BLaER1 (cell line): ENCODE data around the gene PHLPP1.
A peak's percentile ranks its signal among the peaks of the same experiment; 100 is the strongest.

ENCODE experiments used
- H3K27ac ChIP-seq: shearing (Covaris generic); formaldehyde crosslinking; 2 replicates; pipeline ENCODE4 v1.8.1; 2022
- H3K27me3 ChIP-seq: shearing (Covaris generic); formaldehyde crosslinking; 2 replicates; pipeline ENCODE4 v1.8.1; 2022
- H3K36me3 ChIP-seq: shearing (Covaris generic); formaldehyde crosslinking; 2 replicates; pipeline ENCODE4 v1.8.1; 2022
- H3K4me1 ChIP-seq: shearing (Covaris generic); formaldehyde crosslinking; 2 replicates; pipeline ENCODE4 v1.8.1; 2022
- H3K4me2 ChIP-seq: shearing (Covaris generic); formaldehyde crosslinking; 2 replicates; pipeline ENCODE4 v1.8.1; 2022
- H3K4me3 ChIP-seq: shearing (Covaris generic); formaldehyde crosslinking; 2 replicates; pipeline ENCODE4 v1.8.1; 2022
- H3K9ac ChIP-seq: shearing (Covaris generic); formaldehyde crosslinking; 2 replicates; pipeline ENCODE4 v1.8.1; 2022
- H3K9me3 ChIP-seq: shearing (Covaris generic); formaldehyde crosslinking; 2 replicates; pipeline ENCODE4 v1.8.1; 2022
- H4K20me1 ChIP-seq: shearing (Covaris generic); formaldehyde crosslinking; 2 replicates; pipeline ENCODE4 v1.8.1; 2022
- Cebpa-rat ChIP-seq: shearing (Covaris generic); IDR thresholded peaks from 2 replicates; pipeline ENCODE4 v1.8.1; 2022

Gene PHLPP1

DNA sequence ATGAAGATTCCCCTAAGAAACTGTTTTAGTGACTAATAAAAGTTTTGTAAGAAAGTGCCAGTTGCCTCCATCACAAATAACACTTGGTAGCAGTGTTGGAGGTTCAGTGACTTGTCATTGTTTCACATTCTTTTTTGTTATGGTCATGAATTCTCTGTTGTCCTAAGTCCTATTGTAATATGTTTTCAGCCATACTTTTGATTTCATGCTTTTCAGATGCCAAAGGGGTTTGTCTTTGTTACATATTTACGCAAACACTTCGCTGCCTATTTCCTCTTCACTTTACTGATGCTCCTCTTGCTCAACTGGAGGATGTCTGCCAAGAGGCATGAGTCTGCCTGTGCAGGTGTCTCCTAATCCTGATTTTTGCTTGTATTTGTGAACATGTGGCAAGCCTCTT lies 66.6 kb downstream of the PHLPP1 start:
- Histone ChIP-seq H3K4me3 (no peak overlapping the region), H3K4me2 (no peak overlapping the region), H3K27me3 (no peaks in the 10 kb centered on the region), H3K9me3 (no peaks in the 10 kb centered on the region), H3K4me1 (peaks cover 22% of the 10 kb centered on the region), H3K27ac (no peak overlapping the region), H3K36me3 (0 out of 2 replicates have a peak, but pooled peaks cover 4% of the 10 kb centered on the region), H3K9ac (no peak overlapping the region), H4K20me1 (peaks cover 98% of the 10 kb centered on the region)
- no peak for TF ChIP-seq Cebpa-rat

DNA sequence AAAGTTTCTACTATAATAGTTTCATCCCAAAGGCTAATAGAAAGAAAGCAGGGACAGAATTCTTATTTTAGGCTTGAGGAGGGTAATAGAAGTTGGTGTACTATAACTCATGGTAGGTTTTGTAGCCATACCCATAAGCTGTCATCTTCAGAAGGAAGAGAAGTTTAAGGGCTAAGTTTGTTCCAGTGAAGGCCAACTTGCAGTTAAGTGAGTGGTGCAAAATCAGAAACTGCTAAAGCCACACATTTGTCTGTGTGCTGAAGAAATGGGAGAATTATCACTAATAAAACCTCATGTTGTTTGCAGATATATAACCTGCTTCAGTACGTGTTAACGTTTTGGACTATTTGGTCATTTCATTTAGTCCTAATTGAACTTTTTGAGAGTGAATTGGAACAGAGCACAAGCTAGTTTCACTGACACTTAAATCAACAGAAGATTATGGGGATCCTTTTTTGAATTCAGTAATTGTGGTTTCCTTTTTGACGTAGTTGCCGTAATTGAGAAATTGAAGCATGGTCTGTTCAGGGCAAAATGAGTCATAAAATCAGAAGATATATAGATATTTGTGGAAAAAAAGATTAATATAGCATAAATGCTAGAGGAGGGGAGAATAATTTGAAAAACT lies 69.1 kb downstream of the PHLPP1 start:
- no peak overlapping the region for H3K9ac ChIP-seq
- no peak for TF ChIP-seq Cebpa-rat
- H3K9me3 ChIP-seq: no peaks in the 10 kb centered on the region
- peaks cover 46% of the 10 kb centered on the region for H3K4me1 ChIP-seq
- H3K4me2 ChIP-seq: peak overlapping the region; percentile 34
- no peak overlapping the region for H3K4me3 ChIP-seq
- H3K36me3 ChIP-seq: 0 out of 2 replicates have a peak, but pooled peaks cover 4% of the 10 kb centered on the region
- H3K27me3 ChIP-seq: no peaks in the 10 kb centered on the region
- no peak overlapping the region for H3K27ac ChIP-seq
- H4K20me1 ChIP-seq: peaks cover 100% of the 10 kb centered on the region

GRCh38 chr18:62784966-62785413 lies 69.6 kb downstream of the PHLPP1 start:
- Histone ChIP-seq H3K4me1 (peaks cover 51% of the 10 kb centered on the region), H3K4me2 (peak overlapping the region; percentile 34; the same call in 1 of the 2 replicates), H3K4me3 (no peak overlapping the region)

DNA sequence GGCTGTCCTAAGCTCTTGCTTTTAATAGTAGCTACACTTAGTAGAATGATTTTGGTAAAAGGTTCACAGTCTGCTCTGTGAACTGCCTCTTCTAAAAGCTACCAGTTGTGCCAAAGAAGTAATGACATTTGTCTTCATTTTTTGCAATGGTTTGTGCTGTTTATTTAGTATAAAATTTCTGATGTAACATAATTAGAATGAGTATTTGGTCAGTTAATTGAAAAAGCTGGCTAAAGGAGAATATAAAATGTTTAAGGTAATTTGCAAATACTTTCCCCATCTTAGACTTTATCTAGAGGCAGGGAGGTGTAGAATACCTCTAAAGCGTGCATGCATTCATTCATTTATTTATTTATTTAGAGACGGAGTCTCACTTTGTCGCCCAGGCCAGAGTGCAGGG lies 71.3 kb downstream of the PHLPP1 start:
- no peaks in the 10 kb centered on the region for H3K36me3 ChIP-seq
- no peaks in the 10 kb centered on the region for H3K27me3 ChIP-seq
- no peak overlapping the region for H3K27ac ChIP-seq
- H3K4me1 ChIP-seq: peaks cover 68% of the 10 kb centered on the region
- no peak for TF ChIP-seq Cebpa-rat
- no peak overlapping the region for H3K4me2 ChIP-seq
- H3K9me3 ChIP-seq: no peaks in the 10 kb centered on the region
- peaks cover 100% of the 10 kb centered on the region for H4K20me1 ChIP-seq
- H3K4me3 ChIP-seq: no peak overlapping the region
- H3K9ac ChIP-seq: no peak overlapping the region

More at GRCh38 chr18:62784966-62785413, 69.6 kb downstream of the PHLPP1 start:
- no peak for TF ChIP-seq Cebpa-rat
- Histone ChIP-seq H3K9me3 (no peaks in the 10 kb centered on the region), H4K20me1 (peaks cover 100% of the 10 kb centered on the region), H3K27me3 (no peaks in the 10 kb centered on the region), H3K27ac (no peak overlapping the region), H3K9ac (no peak overlapping the region), H3K36me3 (0 out of 2 replicates have a peak, but pooled peaks cover 4% of the 10 kb centered on the region)

DNA sequence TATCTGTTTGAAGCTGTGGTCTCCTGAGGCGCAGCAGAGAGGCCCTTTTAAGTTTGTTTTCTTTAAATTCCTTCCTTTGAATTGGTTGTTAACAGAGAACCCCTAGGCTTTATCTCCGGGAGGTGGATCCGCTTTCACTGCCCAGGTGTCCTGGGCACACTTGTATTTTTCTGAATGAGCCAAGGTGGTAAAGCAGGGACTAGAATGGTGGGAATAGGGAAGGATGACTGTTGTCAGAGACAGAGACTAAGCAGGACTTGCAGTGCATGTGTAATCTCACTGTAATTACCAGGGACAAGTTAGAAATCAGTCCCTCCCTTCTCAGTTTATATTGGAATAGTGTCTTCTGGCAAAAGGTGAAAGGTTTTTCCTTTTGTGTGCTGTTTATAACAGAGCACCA lies 72.8 kb downstream of the PHLPP1 start:
- peak overlapping the region; percentile 61 for H3K4me2 ChIP-seq
- peaks cover 72% of the 10 kb centered on the region for H3K4me1 ChIP-seq
- H3K9me3 ChIP-seq: no peaks in the 10 kb centered on the region
- peaks cover 100% of the 10 kb centered on the region for H4K20me1 ChIP-seq
- H3K27me3 ChIP-seq: no peaks in the 10 kb centered on the region
- H3K4me3 ChIP-seq: no peak overlapping the region
- H3K9ac ChIP-seq: no peak overlapping the region
- no peak overlapping the region for H3K27ac ChIP-seq
- no peak for TF ChIP-seq Cebpa-rat
- H3K36me3 ChIP-seq: no peaks in the 10 kb centered on the region

DNA sequence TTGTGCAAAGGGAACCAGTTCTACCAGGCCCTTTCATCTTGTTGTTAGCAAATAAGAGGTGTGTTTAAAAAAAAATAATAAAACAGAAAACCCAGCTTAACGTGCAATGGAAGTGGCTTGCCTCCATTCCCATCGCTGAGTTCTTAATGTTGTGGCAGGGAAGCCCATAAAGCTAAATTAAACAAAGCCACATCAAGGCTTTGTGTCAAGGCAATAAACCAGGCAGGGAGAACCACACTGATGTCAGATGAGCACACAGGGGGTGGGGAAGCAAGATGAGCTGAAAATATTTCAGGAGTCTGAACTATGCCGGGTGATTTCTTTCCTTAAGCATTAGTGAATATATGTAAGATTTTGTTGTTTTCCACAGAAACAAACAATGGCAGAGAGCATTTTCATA lies 73.5 kb downstream of the PHLPP1 start:
- H3K4me2 ChIP-seq: peak overlapping the region; percentile 61
- peaks cover 66% of the 10 kb centered on the region for H3K4me1 ChIP-seq

DNA sequence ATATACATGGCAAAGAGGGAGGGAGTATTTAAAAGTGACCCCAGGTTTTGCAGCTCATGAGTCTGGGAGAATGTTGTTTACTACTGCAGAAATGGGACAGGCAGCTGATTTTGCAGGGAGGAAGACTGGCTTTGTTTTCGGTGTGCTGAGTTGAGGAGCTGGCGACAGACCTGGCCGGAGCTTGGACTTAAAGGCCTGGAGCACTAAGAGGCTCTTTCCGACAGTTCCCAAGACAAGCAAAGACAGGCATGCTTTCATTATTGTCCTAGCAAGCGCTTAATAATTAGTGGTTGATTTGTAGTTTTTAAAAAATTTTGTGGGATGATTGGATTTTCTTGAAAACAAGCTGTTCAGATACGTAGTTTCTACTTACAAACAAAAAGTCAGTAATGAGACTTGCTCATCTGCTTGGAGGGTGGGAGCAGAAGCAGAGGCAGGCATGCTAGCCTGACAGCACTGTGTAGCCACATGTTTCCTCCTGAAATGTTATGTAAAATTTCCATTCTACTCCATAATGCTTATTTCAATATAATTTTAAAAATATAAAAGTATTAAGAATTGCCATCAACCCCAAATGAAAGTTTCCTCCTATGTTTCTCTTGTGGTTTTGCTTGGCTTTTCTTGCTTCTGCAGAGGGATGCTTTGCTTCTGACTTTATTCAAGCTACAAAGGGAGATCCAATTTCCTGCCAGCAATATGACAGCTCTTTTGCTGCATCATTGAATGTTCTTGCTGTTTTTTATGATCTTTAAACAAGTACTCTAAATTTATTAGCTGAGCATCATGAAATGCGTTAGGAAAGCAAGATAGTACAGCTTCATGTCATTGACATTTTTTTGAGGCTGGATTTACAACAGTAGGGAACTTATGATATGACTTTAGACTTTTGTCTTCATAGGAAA lies 75.8 kb downstream of the PHLPP1 start:
- 0 out of 2 replicates have a peak overlapping the region, but pooled peaks have one; percentile 9 for H3K9ac ChIP-seq
- no peak for TF ChIP-seq Cebpa-rat
- peaks cover 55% of the 10 kb centered on the region for H3K4me1 ChIP-seq
- H3K4me2 ChIP-seq: peak overlapping the region; percentile 60
- no peaks in the 10 kb centered on the region for H3K27me3 ChIP-seq
- H4K20me1 ChIP-seq: peaks cover 100% of the 10 kb centered on the region
- peaks cover 11% of the 10 kb centered on the region; the same call in 1 of the 2 replicates for H3K36me3 ChIP-seq
- no peak overlapping the region for H3K4me3 ChIP-seq
- H3K9me3 ChIP-seq: no peaks in the 10 kb centered on the region
- H3K27ac ChIP-seq: no peak overlapping the region

More for the DNA sequence above, 73.5 kb downstream of the PHLPP1 start:
- no peaks in the 10 kb centered on the region for H3K27me3 ChIP-seq
- H3K36me3 ChIP-seq: no peaks in the 10 kb centered on the region
- no peaks in the 10 kb centered on the region for H3K9me3 ChIP-seq
- H4K20me1 ChIP-seq: peaks cover 100% of the 10 kb centered on the region
- H3K4me3 ChIP-seq: no peak overlapping the region
- H3K9ac ChIP-seq: no peak overlapping the region
- H3K27ac ChIP-seq: no peak overlapping the region
- no peak for TF ChIP-seq Cebpa-rat

- Histone ChIP-seq H4K20me1 (peaks cover 100% of the 10 kb centered on the region), H3K9me3 (no peaks in the 10 kb centered on the region), H3K36me3 (peaks cover 11% of the 10 kb centered on the region; the same call in 1 of the 2 replicates), H3K4me3 (no peak overlapping the region), H3K27ac (no peak overlapping the region), H3K9ac (no peak overlapping the region), H3K4me2 (no peak overlapping the region), H3K27me3 (no peaks in the 10 kb centered on the region), H3K4me1 (peaks cover 55% of the 10 kb centered on the region)
- no peak for TF ChIP-seq Cebpa-rat
Observed at GRCh38 chr18:62792016-62792415, 76.7 kb downstream of the PHLPP1 start.

DNA sequence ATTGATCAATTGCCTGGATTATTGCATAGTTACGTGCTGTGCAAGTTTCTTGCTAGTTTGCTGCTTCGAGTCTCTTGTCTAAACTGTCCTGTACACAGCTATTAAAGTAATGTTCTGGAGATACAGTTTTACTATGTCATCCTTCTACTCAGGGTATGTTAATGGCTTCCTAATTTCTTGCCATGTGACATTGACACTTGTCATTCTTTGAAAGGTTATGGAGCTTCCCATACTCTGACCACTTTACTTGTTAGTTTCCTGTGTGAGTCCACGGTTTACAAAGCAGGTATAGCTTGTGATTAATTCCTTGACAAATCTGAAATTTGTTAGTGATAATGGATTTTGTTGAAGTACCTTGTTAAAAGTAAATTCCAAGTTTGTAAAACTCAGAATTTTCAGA lies 80.5 kb downstream of the PHLPP1 start:
- H4K20me1 ChIP-seq: peaks cover 99% of the 10 kb centered on the region
- no peak overlapping the region for H3K27ac ChIP-seq
- no peaks in the 10 kb centered on the region for H3K9me3 ChIP-seq
- H3K36me3 ChIP-seq: peaks cover 11% of the 10 kb centered on the region; the same call in 1 of the 2 replicates
- H3K4me2 ChIP-seq: no peak overlapping the region
- no peak overlapping the region for H3K9ac ChIP-seq
- H3K4me3 ChIP-seq: no peak overlapping the region
- no peaks in the 10 kb centered on the region for H3K27me3 ChIP-seq
- TF ChIP-seq Cebpa-rat: no peak
- H3K4me1 ChIP-seq: peaks cover 47% of the 10 kb centered on the region

- TF ChIP-seq Cebpa-rat: no peak
- Histone ChIP-seq H3K4me3 (no peak overlapping the region), H3K4me2 (no peak overlapping the region), H3K27me3 (no peaks in the 10 kb centered on the region), H3K4me1 (peaks cover 45% of the 10 kb centered on the region), H4K20me1 (peaks cover 97% of the 10 kb centered on the region), H3K9ac (no peak overlapping the region), H3K36me3 (peaks cover 11% of the 10 kb centered on the region; the same call in 1 of the 2 replicates), H3K9me3 (no peaks in the 10 kb centered on the region), H3K27ac (no peak overlapping the region)
Observed at GRCh38 chr18:62796216-62796621, 80.9 kb downstream of the PHLPP1 start.
